HepG2 (cell line): ENCODE data around the gene SNF8. TPM values are rescaled to one million over a fixed set of nuclear protein-coding genes. Genes with fewer than 3 reads are reported as not detected.

Source experiments
- CREBL2 ChIP-seq: sonication (generic); formaldehyde crosslinking; IDR thresholded peaks from 2 replicates; pipeline ENCODE4 v1.8.1; 2023; ENCODE audit warnings: missing genetic modification reagents, mild to moderate bottlenecking, borderline replicate concordance
- HMGA1 ChIP-seq: sonication (generic); formaldehyde crosslinking; conservative IDR thresholded peaks from 2 replicates; pipeline ENCODE4 v1.4.0; 2020; ENCODE audit warnings: missing genetic modification reagents
- HOXA3 ChIP-seq: sonication (generic); formaldehyde crosslinking; IDR thresholded peaks from 2 replicates; pipeline ENCODE4 v1.5.0; 2020; ENCODE audit warnings: missing genetic modification reagents
- HOXA9 ChIP-seq: sonication (generic); formaldehyde crosslinking; IDR thresholded peaks from 2 replicates; pipeline ENCODE4 v1.8.1; 2022; ENCODE audit warnings: missing genetic modification reagents, mild to moderate bottlenecking, moderate library complexity, borderline replicate concordance
- ISX ChIP-seq: sonication (generic); formaldehyde crosslinking; conservative IDR thresholded peaks from 2 replicates; pipeline ENCODE4 v1.5.0; 2020; ENCODE audit warnings: missing genetic modification reagents
- MED13 ChIP-seq: sonication (generic); formaldehyde crosslinking; IDR thresholded peaks from 2 replicates; pipeline ENCODE4 v1.5.0; 2020; ENCODE audit warnings: missing genetic modification reagents
- MIXL1 ChIP-seq: IDR thresholded peaks from 2 replicates; pipeline ENCODE4 v1.6.1; 2016
- MNT ChIP-seq: fragments of 450-650 bp; IDR thresholded peaks from 2 replicates; pipeline ENCODE4 v1.6.1; 2016
- NFAT5 ChIP-seq: sonication (generic); formaldehyde crosslinking; IDR thresholded peaks from 2 replicates; pipeline ENCODE4 v1.4.0; 2020; ENCODE audit warnings: missing genetic modification reagents
- NFE2L1 ChIP-seq: sonication (generic); formaldehyde crosslinking; IDR thresholded peaks from 2 replicates; pipeline ENCODE4 v1.4.0; 2020; ENCODE audit warnings: missing genetic modification reagents, mild to moderate bottlenecking, borderline replicate concordance
- NR2F1 ChIP-seq, 2 experiments: fragments of 450-650 bp in 1 of 2; formaldehyde crosslinking in 1 of 2; IDR thresholded peaks; 2 replicates each; pipeline versions ENCODE4 v1.5.0 to v1.6.1; 2016 to 2020; ENCODE audit warnings: mild to moderate bottlenecking in 1 of 2, missing compliant biosample characterization in 1 of 2, missing genetic modification reagents in 1 of 2, moderate library complexity in 1 of 2
- PAWR ChIP-seq: sonication (generic); formaldehyde crosslinking; IDR thresholded peaks from 2 replicates; pipeline ENCODE4 v1.4.0; 2020; ENCODE audit warnings: missing genetic modification reagents, mild to moderate bottlenecking, borderline replicate concordance
- RARG ChIP-seq: sonication (generic); formaldehyde crosslinking; IDR thresholded peaks from 2 replicates; pipeline ENCODE4 v1.4.0; 2020; ENCODE audit warnings: low read depth, mild to moderate bottlenecking, missing genetic modification reagents
- REXO4 ChIP-seq: sonication (generic); formaldehyde crosslinking; IDR thresholded peaks from 2 replicates; pipeline ENCODE4 v1.8.0; 2022; ENCODE audit warnings: missing genetic modification reagents, mild to moderate bottlenecking, borderline replicate concordance
- SRSF9 ChIP-seq: fragments of 200-400 bp; formaldehyde crosslinking; IDR thresholded peaks from 2 replicates; pipeline ENCODE4 v1.6.1; 2018; ENCODE audit warnings: borderline replicate concordance, mild to moderate bottlenecking, low read depth, low read length; ENCODE audit not compliant: insufficient read depth, poor library complexity, severe bottlenecking
- ZEB1 ChIP-seq: IDR thresholded peaks from 2 replicates; pipeline ENCODE4 v1.6.1; 2012; ENCODE audit warnings: mild to moderate bottlenecking, low read depth, inconsistent platforms; ENCODE audit not compliant: insufficient replicate concordance
- ZNF274 ChIP-seq: sonication (generic); formaldehyde crosslinking; IDR thresholded peaks from 2 replicates; pipeline ENCODE4 v1.5.1; 2020; ENCODE audit warnings: mild to moderate bottlenecking, missing genetic modification reagents
- ZNF34 ChIP-seq: sonication (generic); formaldehyde crosslinking; IDR thresholded peaks from 2 replicates; pipeline ENCODE4 v1.4.0; 2020; ENCODE audit warnings: mild to moderate bottlenecking, missing genetic modification reagents, borderline replicate concordance
- ZNF670 ChIP-seq: sonication (generic); formaldehyde crosslinking; IDR thresholded peaks from 2 replicates; pipeline ENCODE4 v1.8.0; 2022; ENCODE audit warnings: mild to moderate bottlenecking, missing genetic modification reagents, borderline replicate concordance
- ZNF749 ChIP-seq: sonication (generic); formaldehyde crosslinking; IDR thresholded peaks from 2 replicates; pipeline ENCODE4 v1.8.0; 2022; ENCODE audit warnings: mild to moderate bottlenecking, missing genetic modification reagents, moderate library complexity, borderline replicate concordance
- ZSCAN25 ChIP-seq: sonication (generic); formaldehyde crosslinking; IDR thresholded peaks from 2 replicates; pipeline ENCODE4 v1.8.0; 2022; ENCODE audit warnings: mild to moderate bottlenecking, missing genetic modification reagents
- polyA plus RNA-seq, 8 experiments: library from polyadenylated mRNA; depleted of rRNA in 3 of 8; stranded (reverse) in 7 of 8; unstranded in 1 of 8; fragments of >200 nt; fragmentation: Illumina TruSeq in 4 of 8; extraction: Trizol in 4 of 8; gene quantifications; 2 replicates each; pipeline versions ENCODE4 v1.2.1 to v1.2.3, GENCODE V29; 2011 to 2016; ENCODE audit warnings: low read depth in 4 of 8, missing spikeins in 1 of 8, mixed read lengths in 1 of 8; ENCODE audit not compliant: insufficient read depth in 1 of 8
- total RNA-seq, 5 experiments: library from RNA; depleted of rRNA; stranded (reverse); fragments of >200 nt; fragmentation: Illumina TruSeq; extraction: Trizol; gene quantifications; 2 replicates each; pipeline ENCODE4 v1.2.3, GENCODE V29; 2016; ENCODE audit warnings: low read depth in 1 of 5

Gene SNF8
- total and polyA plus RNA-seq, 2 of the 13 experiments (the other 11 are each of a cell fraction or from before 2014, with no cell fraction given): 114 to 153 TPM

GRCh38 chr17:48892940-48893645, 51.5 kb downstream of the SNF8 start (continued):
- TF ChIP-seq NFAT5 (CRISPR knock-in tag) (peak; percentile 15; the same call in 1 of the 2 replicates), ZNF274 (CRISPR knock-in tag) (peak; percentile 45; the same call in 1 of the 2 replicates), HMGA1 (no peak), MNT (no peak), RARG (CRISPR knock-in tag) (no peak), NR2F1 (CRISPR knock-in tag; IDR thresholded peaks at IDR 0.05) (0 out of 4 replicates have a peak, but pooled peaks of 1 of the 2 experiments have one; percentile 4), ZSCAN25 (CRISPR knock-in tag) (0 out of 2 replicates have a peak, but pooled peaks have one; percentile 58), HOXA3 (CRISPR knock-in tag) (no peak), ZNF670 (CRISPR knock-in tag) (no peak; the same call in 1 of the 2 replicates), ZEB1 (no peak), MIXL1 (CRISPR knock-in tag) (no peak), REXO4 (CRISPR knock-in tag) (no peak), PAWR (CRISPR knock-in tag) (no peak), MED13 (no peak), HOXA9 (CRISPR knock-in tag) (no peak), ZNF749 (CRISPR knock-in tag) (no peak), CREBL2 (CRISPR knock-in tag) (no peak), ZNF34 (CRISPR knock-in tag) (peak; percentile 14; the same call in 1 of the 2 replicates), SRSF9 (no peak), NFE2L1 (CRISPR knock-in tag) (peak; percentile 44; the same call in 1 of the 2 replicates), ISX (0 out of 2 replicates have a peak, but pooled peaks have one; percentile 69)
